Stimulated activated CD4-positive, alpha-beta T cell treated with anti-CD3 and anti-CD28 coated beads, Interleukin-4, amount 100 ng/mL, for 48 hours (primary cell): ENCODE measurements around the gene ABLIM3.

ENCODE experiments used
- DNase-seq, 2 donors: peaks; one replicate each; pipeline ENCODE4 v3.0.0-alpha.2; 2020; ENCODE audit warnings: low read depth in 2 of 2

Gene ABLIM3

DNA sequence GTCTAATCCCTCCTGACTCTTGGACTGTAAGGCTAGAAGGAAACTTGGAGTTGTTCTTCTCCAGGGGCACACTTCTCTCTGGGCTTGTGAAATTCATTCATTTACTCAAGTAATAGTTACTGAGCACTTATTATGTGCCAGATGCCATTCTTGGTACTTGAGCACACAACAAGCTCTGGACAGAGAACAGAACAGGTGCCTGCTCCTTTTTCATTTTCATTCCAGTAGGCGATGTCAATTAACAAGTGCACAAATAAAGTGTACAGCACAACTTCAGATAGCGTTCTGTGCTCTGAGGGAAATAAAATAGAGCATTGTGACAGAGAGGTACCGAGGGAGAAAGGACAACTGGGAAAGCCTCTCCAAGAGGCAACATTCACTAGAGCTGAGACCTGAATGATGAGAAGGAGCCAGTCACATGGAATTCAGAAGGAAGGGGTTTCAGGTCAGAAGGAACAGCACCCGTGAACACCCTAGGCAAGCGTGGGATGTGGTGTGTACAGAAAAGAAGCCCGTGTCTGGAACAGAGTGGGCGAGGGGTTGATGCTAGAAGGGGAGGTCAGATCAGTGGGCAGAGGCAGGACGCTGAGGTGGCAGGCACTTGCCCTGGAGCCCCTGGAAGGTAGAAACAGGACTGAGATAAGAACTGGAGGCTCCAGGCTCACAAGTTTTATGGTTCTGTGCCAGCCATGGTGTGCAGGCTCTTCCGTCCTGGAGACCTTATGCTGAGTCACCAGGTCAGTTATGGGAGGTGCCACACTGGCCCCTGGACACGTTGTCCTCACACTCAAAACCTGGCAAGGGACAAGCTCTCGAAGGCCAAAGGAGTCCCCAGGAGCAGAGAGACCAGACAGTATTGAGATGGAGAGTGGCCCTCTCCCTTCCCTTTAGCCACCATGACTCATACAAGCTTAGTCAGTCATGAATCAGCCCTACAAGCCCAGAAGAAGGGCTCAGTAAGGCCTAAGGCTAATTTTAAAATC is 7.2 kb upstream of the ABLIM3 start:
- DNase-seq: no peak

DNA sequence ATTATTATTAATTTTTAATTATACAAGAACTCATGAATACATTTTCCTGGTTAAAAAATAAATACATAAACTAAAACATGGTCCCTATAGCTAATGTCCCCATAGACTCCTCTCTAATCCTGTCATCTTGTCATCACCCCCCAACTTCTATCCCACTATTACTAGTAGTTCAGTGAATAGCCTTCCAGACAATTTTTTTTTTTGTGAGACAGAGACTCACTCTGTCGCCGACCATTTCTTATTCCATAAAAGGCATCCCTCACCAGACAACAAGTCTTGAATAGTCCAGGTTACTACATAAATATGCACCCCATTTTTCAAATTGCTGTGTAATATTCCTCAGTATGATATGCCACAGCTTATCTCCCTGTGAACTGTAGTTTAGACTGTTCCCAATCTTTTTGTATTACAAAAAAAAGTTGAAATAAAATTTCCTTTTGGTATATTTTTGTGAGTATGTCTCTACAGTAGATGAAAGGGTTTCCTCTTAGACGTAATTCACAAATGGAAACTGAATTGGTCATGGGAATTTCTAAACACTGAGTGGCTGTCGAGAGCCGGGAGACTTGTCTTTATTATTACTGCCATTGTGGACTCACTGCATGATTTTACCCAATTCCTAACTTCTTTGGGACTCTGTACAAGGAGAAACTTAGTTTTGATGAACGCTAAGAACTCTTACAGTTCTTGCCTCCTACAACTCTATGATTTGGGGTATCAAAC is 6.4 kb upstream of the ABLIM3 start:
- DNase-seq: no peak

DNA sequence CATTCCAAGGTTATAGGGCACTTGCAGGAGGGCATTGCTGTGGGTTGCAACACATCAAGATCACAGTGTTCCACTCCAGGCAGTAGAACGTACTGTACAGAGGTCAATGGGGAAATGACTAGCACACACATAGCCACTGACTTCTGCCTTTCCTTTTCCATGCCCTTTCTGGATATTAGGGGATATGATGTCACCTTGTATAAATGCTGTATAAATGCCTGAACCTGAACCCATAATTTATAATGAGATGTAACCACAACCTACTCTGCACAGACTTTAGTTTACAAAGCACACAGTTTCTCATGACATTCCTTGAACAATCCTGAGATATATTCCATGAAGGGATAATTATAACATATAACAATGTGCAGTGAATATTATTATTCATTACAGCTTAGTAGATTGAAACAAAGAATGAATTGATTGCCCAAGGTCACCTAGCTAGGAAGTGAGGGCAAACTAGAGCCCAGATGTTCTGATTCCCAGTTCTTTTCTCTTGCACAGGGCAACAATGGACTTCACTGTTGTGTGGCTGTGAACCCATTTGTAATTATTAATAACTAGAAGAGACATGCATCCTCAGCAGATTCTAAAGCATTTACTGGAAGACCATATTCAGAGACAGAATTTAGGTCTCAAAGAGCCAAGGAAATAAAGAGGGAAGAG is 5.6 kb upstream of the ABLIM3 start:
- DNase-seq: no peak

DNA sequence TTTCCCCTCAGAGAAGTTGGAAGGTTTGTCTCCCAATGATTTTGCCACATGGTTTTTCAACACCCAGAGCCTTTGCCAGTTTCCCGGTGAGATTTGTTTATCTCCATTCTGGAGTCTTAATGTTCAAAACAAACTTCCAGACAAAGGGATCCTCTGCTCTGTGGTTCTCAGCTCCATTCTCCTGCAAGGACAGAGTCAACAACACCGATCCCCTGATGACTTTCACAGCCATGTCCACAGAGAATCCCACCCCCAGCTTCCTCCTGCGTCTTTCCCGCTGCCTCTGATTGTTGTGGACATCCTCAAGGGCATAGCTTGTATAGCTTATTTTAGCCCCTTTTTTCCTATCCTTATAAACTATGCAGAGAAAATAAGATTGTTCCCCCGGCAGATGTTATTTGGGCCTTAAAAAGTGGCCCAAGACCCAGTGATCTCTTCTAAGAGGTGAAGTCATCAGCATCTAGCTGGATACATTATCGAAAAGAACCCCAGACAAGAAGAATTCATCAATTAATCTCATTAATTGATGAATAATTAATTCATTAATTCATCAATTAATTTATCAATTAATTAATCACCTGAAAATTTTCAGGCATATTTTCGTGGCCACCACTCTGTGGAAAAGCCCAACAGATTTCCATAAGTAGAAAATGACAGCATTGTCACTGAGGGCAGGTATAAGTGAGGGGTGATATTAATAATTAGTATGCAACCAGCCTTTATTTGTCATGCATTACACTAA is 2.9 kb upstream of the ABLIM3 start:
- no peak for DNase-seq

DNA sequence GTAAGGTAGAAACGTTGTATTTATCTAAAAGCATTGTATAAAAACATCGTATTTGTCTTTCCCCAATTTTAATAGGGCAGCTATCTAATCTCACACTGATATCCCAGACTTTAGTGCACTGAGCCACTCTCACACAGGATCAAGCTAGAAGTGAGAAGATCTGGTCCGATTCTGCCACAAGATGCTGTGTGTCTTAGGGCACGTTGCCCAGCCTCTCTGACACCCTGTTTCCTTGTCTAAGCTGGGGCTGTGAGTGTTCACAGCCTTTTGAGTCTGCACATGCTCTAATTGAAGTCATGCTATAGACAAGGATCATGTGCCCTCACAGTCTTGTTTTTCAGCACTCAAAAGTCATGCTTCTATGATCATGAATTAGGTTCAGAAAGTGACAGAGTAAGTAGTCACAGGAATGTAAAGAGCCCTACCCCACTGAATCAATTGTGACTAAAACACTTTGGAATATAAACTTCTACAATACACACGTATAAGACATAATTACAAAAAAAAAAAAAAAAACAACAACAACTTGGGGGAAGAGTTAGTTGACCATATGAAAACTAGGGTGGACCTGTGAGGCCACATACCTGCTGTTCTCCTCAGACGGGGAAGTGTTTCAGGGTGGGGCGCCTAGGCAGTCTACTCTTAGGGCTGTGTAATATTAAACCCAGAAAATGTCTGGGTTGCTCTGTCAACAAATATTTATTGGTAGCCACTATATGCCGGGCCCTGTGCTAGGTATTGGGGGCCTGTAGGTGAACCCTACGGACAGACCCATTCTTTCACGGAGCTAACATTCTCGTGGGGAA is 893 bp upstream of the ABLIM3 start:
- DNase-seq: no peak

DNA sequence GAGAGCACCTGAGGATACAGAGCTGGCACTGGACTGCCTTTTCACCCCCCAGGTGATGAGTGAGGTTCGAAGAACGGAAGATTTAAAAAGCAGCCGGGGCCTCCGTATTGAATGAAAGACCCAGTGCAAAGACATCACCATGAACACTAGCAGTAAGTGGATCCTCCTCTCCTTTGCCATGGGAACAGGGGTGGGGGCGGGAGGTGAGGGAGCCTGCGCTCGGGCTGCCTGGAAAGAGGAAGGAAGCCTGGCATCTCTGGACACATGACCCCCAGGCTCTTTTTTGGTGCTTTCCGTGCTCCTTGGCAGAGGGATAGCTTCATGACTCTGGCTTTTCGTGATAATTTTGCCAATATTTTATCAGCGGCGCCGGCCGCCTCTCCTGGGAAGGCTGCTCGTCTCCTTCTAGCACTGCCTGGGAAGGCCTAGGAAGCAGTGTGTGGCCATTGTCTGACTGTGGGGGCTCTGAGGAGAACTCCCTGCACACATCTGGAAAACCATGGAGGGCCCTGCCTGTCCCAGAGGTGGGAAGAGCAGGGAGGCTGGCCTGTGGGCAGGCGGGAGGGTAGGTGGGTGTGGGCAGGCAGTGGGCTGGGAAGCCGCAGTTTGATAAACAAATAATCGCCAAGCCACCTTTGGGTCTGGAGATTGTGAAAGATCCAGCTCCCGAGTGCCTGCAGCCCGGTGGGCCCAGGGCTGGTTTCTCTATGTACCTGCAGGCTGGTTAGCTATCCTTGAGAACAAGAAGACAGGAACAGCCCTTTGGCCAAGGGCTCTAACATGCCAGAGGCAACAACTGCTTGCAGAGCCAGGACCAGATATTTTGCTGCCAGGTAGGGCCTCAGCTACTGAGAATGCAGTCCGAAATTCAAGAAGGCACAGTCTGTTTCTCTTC is 911 bp downstream of the ABLIM3 start:
- no peak for DNase-seq

DNA sequence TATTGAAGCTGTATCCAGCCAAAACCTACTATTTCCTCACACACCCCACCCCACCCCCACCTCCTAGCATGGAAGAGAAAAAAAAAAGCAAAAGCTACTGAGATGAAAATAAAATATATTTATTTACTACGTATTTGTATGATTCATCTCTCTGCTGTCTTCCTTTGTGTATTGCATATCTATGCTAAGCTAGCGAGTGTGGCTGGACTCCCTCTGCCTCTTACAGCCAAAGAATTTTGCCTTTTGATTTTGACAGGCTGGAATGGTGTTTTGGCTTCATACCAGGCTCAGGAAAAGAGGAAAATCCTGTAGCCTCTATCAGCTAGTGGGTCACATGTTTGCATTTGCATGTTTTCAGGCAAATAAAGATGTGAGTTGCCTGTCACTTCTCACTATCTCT is 2.2 kb downstream of the ABLIM3 start:
- DNase-seq: no peak

DNA sequence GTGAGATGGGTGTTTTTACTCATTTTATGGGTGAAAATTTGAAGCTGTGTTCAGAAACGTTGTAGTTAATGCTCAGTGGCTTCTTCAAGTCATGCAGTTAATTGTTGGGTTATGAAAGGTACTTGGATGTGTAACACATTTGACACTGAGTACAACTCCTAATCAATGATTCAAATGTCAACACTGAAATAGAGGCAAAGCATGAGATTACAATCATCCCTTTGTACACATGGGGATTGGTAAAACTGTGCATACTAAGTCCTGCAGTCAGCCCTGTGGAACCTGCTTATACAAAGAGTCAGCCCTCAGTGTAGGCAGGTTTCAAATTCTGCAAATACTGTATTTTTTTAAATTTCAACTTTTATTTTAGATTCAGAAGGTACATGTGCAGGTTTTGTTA is 3.3 kb downstream of the ABLIM3 start:
- DNase-seq: no peak

DNA sequence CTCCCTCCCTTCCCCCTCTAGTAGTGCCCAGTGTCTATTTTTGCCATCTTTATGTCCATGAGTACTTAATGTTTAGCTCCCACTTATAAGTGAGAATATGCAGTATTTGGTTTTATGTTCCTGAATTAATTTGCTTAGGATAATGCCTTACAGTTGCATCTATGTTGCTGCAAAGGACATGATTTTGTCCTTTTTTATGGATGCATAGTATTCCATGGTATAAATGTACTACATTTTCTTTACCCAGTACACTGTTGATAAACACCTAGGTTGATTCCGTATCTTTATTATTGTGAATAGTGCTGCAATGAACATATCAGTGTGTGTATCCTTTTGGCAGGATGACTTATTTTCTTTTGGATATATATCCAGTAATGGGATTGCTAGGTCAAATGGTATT is 3.8 kb downstream of the ABLIM3 start:
- no peak for DNase-seq

DNA sequence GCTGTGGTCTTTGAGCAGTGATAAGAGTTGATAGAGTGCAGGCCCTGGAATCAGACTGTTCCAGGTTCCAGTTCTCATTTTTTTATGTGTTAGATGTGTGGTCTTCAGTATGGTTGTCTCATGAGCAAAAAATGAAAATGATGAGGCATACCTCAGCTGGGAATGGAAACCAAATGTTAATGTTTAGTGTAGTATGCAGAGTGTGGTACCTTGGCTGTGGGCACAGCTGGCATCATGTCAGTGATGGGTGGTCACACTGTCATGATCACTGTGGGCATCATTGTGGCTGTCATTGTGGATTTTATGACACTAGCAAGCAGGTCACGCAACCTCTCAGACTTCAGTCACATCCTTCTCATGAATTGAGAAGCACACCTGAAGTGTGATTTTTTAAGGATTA is 6.4 kb downstream of the ABLIM3 start:
- DNase-seq: no peak

DNA sequence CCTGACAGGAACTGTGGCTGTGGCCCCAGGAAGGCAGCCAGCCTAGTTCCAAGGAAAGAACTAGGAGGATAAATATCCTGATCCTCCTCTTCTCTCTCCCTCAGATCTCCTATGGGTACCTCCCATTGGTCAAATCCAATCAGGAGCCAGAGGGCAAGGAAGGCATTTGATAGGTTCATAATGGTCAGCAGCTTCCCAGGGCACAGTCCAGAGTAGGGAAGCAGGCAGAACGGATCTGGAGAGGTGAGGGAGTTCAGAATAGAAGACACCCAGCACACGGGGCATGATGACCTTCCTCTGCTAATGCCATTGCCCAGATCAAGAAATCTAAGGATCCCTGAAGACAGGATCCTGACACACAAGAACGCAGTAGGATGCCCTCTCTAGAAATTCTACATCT is 8.6 kb downstream of the ABLIM3 start:
- DNase-seq: no peak

DNA sequence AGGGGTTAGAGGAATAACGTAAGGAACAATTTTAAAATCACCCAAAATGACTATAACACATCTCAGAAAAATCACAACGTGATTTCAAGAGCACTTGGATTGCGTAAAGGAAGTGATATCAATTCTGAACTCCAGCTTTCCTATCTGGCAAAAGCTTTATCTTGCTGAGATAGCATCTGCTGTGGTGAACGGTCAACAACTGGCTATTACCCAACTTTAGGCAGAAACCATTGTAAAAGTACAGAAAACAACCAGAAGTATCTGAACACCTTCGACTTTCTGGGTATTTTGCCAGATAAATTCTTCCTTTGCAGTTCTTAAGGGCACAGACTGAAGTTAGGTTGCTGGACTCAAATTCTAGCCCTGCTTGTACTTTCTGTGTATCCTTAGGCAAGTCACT is 9.2 kb downstream of the ABLIM3 start:
- DNase-seq: no peak

DNA sequence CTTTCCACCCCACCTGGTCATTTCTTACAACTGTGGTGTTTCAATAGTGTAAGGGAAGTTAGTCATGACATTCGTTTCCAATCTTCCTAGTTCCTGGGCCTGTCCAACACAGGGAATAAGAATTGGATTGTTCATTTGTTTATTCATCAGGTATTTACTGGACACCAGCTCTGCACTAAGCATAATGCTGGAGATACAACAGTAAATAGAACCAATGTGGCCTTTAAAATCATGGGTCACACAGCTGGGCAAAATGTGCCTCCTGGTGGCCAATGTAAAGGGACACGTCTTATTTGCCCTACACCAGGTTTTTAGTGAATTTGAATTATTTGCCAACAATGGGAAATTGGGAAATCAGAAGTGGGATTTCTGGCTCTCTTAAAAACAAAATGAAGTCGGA is 10.4 kb downstream of the ABLIM3 start:
- DNase-seq: no peak

DNA sequence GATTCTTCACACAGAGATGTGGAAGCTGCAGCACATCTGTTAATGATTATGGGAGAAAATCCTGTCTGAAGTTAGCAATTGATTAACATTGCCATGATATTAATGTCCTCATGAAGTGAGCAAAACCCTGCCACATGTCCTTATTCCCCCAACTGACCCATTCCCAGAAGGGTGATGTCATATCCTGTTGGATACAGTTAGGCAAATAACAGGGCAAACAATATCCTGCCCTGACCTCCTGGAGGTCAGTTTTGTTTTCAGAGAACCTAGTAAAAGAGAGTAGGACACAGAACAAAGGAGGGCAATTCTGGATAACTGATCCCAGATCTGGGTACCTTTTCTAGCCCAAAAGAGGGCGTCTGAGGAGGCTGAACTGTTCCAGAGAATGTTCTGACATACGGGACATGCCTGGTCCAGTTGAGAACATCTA is 11.0 kb downstream of the ABLIM3 start:
- DNase-seq: no peak

DNA sequence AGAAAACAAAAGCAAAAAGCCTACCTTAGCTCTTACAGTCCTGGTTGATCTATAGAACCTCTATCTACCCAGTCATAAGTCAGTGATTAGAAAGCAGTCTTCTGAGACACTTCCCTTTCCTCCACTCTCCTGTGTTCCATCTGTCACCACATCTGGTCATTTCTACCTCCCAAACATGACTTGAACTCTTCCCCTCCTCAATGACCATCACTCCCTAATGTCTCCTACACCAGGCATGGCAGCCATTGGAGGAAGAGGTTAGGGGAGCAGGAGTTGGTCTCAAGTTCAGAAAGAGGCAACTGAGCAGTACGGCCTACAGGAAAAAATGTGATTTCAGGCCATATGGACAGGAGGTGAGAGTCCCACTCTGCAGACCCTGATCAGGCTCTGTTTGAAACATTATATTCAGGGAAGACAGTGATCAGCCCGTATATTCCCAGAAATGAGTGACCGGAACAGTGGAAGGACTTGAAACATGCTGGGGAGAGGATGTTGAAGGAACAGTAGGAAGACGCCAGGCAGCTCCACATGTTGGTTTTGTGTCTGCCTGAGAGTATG is 12.0 kb downstream of the ABLIM3 start:
- no peak for DNase-seq

DNA sequence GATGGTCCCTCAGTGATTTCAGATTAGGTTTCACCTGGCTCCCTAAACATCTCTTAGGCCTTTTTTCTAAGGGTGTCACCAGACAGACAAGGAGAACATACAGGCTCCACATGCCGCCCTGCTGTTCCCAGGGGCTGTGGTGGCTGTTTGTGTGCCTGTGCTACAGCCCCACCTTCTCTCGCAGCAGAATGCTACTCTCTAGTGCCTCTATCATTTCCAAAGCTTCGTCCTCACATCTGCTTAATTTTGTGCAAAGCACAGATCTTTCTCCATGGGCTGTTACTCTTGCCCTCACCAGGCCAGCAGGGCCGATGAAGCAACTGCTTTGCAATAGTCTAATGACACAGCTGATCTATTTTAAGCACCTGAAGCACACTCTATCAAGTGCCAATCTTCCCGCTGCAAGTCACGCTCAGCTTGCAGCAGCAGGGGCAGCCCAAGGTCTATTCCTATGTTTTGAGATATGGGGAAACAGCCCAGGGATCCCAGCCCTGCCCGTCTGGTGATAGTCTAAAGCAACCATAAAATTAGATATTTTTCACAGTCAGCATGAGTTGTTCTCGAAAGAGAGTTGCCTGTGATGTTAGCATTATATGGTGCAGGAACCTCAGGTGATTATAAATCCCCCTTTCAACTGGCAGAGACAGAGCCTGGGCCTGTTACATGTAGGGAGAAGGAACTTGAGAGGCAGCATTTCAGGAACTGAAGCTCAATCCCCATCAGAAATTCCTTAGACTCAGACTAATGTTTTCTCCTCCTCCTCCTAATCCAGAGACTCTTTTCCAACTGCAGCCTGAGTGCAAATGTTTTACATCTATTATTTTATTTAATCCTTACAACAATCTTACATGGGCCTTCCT is 12.7 kb downstream of the ABLIM3 start:
- no peak for DNase-seq

DNA sequence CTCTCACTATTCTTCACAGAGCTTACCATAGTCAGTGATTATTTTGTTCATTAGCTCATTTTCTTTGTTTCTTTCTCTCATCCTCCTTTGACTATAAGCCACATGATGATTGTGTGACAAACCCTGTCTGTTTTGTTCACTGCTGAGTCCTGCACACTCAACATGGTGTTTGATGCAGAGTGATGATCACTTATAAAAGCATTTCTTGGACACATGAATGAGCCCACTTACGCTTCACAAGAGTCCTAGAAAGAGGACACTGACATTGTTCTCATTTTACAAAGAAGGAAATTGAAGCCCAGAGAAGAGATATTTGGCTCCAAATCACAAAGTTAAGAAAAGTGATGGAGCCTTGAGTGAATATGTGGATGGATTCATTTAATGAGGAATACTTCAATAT is 13.4 kb downstream of the ABLIM3 start:
- DNase-seq: no peak

DNA sequence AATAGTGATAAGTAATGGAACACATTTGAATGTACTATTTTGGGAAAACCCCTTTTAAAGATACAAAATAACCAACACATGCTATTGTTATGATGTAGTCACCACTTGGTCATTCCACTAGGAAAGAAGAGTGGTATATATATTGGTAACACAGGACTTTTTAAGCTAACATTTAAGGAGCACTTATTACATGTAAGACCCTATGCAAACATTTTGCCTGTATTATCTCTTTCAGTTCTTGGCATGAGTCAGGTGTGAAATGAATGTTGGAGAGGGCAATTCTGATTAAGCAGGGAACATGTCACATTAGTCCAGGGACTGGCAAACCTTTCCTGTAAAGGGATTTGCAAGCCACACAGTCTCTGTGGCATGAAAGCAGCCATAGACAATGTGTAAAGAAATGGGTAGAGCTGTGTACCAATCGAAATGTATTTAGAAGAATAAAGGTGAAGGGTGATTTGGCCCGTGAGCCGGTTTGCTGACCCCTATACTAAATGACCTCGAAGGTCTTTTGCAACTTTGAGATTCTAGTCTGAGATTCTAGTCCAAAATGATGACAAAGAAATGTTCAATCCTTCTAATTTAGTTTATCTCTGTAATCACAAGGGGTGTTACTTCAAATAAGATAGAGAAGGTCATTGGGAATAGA is 15.3 kb downstream of the ABLIM3 start:
- no peak for DNase-seq
